Inflammatory macrophage treated with lipopolysaccharide for 1 hour (primary cell): Measurements from ENCODE around the gene ST8SIA5.

ENCODE experiments used
- DNase-seq, 2 donors: peaks; one replicate each; pipeline ENCODE4 v3.0.0-alpha.2; 2020 to 2022

The ST8SIA5 gene

DNA sequence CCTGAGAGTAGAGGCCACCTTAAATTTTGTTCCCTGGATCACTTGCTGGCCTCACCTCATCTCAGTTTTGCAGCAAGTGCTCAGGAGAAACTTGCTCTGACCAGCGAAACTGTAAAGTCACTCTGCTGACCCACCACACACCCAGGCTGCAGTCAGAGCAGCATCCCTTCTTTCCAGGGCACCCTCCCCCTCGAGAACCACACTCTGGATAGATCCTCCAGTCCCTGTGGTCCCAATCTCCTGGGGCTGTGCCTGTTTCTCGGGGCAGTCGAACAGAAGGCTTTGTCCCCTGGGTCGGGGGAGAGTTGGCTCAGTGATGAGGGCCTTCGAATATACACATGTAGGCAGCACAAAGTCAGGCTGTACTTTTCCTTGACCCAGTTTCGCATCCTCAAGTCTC, 18.4 kb downstream of the ST8SIA5 start:
- no peak for DNase-seq

GRCh38 chr18:46736736-46737135, 20.1 kb downstream of the ST8SIA5 start:
- DNase-seq = no peak

- no peak for DNase-seq
Measured at GRCh38 chr18:46736135-46736534, 20.7 kb downstream of the ST8SIA5 start.

GRCh38 chr18:46734981-46735380, 21.9 kb downstream of the ST8SIA5 start:
- DNase-seq = no peak

DNA sequence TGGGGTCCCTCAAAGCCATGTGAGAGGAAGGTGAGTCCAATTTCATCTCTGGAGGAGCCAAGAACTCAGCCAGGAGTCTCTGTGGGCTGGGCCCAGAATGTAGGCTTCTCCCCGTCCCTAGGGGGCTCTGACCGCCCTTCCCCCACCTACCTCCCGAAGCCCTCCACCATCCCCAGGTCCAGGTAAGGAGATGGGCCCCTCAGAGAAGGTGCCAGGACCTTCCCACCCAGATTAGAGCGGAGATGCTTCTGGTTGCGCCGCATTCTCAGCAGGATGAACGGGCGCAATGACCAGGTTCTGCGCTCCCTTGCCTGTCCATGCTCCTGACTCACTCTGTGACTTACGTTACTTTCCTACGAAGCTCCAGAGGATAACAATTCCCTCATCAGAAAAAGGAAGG, 23.0 kb downstream of the ST8SIA5 start:
- DNase-seq = no peak

- no peak for DNase-seq
Measured at GRCh38 chr18:46732801-46733200, 24.1 kb downstream of the ST8SIA5 start.

GRCh38 chr18:46732201-46732600, 24.7 kb downstream of the ST8SIA5 start:
- no peak for DNase-seq

GRCh38 chr18:46731316-46731715, 25.5 kb downstream of the ST8SIA5 start:
- DNase-seq = no peak

DNA sequence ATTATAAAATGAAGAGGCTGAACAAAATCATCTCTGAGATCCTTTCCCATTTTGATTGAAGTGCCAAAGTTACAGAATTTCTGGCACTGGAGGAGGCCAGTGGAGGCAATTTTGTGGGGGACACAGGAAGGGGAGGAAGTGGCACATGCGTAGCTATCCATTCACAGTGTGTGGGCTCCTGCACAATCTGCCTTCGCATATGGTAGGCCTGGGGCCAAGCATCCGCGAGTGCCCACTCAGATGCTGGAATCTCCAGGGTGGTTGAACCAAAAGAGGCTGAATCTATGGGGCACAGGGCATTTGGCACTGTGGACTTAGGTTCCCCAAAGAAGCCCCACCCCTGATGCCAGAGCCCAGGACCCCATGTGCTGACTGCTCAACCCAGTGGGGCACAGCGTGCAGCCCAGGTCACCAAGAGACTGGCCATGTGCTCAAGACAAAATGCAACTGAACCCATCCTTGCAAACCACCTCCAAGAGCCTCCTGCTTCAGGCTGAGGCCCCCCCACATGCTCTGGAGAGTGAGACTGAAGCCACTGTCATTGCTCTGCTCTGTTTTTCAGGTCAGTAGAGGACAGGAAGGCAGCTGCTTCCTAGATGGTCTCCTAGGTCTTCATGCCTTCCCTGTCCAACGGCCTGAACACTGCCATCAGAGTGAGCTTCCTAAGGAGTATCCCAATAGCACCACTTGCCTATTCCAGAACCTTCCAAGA, 28.5 kb downstream of the ST8SIA5 start:
- DNase-seq = no peak

- DNase-seq = no peak
Measured at GRCh38 chr18:46727177-46727576, 29.7 kb downstream of the ST8SIA5 start.

- DNase-seq = no peak
Measured at GRCh38 chr18:46725310-46725709, 31.5 kb downstream of the ST8SIA5 start.

- DNase-seq = no peak
Measured at GRCh38 chr18:46723856-46724415, 32.9 kb downstream of the ST8SIA5 start.

- no peak for DNase-seq
Measured at GRCh38 chr18:46722051-46722450, 34.8 kb downstream of the ST8SIA5 start.

DNA sequence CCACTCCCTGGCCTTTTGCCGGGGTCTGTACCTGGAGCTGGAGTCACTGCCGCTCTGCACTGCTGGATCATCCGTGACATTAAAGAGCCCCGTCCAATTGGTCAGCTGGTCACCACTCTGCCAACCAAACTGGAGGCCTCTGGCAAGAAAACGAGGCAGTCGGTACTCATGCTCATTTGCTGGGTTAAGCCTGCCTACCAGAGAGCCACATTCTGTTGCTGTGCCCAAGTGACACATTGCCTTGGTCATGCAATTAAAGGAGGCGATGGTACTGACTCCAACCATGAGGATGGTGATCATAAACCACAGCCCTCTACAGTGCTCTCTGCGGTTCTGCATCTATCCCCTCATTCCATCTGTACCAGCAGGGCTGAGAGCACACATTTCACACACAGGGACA, 35.5 kb downstream of the ST8SIA5 start:
- DNase-seq = no peak

DNA sequence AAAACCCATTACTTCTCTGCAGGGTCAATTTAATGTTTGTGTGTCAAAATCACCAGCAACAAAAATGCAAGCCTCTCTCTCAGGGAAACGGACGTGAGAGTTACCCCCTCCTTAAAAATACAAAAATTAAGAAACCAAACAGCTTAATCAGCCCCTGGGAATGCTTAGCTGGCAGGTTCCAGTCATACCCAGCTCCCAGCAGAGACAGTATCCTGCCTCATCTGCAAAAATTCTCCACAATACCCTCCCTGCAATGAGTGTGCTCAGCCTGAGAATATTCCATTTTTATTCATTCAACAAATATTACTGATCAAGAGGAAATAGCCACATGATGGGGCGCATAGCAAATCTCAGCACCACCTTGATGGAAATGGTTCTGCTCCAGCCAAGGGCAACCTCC, 36.3 kb downstream of the ST8SIA5 start:
- DNase-seq = no peak

DNA sequence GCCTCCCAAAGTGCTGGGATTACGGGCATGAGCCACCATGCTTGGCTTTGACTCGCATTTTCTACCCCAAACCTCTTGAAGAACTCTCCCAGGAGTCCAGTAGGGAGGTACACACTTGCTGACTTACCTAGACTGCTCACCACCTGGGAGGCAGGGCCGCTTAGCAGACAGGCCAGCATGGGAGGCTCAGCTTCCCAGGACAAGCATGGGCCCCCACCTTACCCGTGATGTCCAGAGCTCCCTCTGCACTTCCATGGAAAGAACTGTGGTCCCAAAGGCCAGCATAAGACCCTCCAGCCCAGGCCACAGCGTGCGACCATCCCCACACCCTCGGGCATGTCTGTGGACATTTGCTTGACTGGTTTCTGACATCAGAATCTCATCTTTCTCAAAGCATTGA, 36.8 kb downstream of the ST8SIA5 start:
- DNase-seq = no peak

- DNase-seq = no peak
Measured at GRCh38 chr18:46719388-46719787, 37.5 kb downstream of the ST8SIA5 start.

- no peak for DNase-seq
Measured at GRCh38 chr18:46718501-46719341, 38.1 kb downstream of the ST8SIA5 start.

DNA sequence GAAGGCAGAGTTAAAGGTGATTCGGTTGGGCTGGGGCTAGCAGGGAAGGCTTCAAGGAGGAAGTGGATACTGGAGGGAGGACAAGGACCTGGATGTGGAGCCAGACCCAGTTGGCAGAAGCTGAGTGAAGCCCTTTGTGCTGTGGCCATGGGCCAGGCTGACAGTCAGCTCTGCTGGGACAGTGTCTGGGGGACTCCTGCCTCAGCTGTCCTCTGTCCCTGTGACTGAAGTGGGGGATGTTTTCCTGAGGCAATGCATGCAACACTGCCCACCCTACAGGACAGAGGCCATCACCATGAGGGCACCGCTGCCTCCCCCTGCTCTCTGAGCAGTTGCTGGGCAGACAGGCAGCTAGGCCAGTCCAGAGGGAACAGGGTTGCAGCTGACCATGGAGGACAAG, 40.0 kb downstream of the ST8SIA5 start:
- no peak for DNase-seq

GRCh38 chr18:46716336-46716735, 40.5 kb downstream of the ST8SIA5 start:
- DNase-seq = no peak

GRCh38 chr18:46715062-46715461, 41.8 kb downstream of the ST8SIA5 start:
- no peak for DNase-seq

DNA sequence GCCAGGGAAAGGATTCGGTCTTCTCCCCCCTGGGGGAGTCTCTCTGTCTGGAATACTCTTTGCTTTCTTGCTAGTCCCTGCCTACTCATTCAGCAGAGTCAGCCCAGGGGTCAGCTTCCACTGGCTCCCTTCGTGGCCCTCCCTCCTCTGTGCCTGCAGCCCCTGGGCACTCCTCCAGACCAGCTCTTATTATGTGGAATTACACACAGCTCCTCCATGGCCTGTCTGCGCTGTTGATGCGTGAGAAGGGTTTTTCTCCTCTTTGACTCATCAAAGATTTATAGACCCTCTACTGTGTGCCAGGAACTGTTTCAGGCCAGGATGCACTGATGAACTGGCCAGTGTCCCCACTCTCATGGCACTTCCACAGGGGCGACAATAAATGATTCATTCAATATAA, 44.4 kb downstream of the ST8SIA5 start:
- no peak for DNase-seq

DNA sequence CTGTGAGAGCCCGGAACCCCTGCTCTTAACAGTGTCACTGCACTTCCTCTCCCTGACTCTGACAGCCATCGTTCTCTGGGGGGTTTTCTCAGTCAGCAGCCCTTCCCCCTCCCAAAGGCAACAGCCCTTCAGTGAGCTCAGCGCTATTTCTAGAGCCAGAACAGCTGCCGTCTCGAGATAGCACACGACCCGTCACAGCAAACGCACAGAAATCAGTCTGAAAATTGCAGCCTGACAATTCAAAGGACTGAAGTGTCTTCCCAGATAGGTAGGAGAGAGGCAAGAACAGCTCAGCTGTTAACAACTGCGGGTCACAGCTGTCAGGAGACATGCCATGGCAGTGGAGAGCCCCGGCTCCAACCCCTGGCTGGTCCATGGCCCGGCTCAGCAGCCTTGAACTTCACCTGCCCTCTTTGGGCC, 45.4 kb downstream of the ST8SIA5 start:
- DNase-seq = no peak

DNA sequence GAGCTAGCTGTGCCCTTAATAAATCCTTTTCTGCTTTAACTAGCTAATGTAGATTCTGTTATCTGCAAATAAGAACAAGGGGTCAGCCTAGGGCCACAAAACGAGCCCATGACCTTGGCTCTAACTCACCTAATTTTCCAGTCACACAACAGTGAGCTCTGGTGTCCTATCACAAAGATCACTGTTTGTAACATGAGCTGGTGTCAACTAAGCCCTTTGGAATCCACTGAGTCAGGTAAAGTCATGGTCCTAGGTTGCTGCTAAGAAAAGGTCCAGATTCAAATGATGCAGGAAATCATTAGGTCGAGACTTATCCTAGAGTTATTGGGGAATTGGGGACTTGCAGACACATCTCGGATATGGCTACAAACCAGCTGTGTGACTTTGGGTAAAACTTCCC, 49.9 kb downstream of the ST8SIA5 start:
- no peak for DNase-seq
